Neuron (in vitro differentiated cells): ENCODE data around the gene SLC12A9.

Experiments used
- H2AFZ ChIP-seq: one replicate; pipeline ENCODE4 v1.6.1; 2013; ENCODE audit warnings: low read depth, mild to moderate bottlenecking, inconsistent platforms, low read length, moderate library complexity
- H3K27me3 ChIP-seq: one replicate; pipeline ENCODE4 v1.6.1; 2013; ENCODE audit warnings: low read length; ENCODE audit not compliant: insufficient read depth
- H3K36me3 ChIP-seq: one replicate; pipeline ENCODE4 v1.6.1; 2013; ENCODE audit warnings: low read length; ENCODE audit not compliant: insufficient read depth
- H3K4me1 ChIP-seq: one replicate; pipeline ENCODE4 v1.6.1; 2013; ENCODE audit warnings: low read length; ENCODE audit not compliant: insufficient read depth
- H3K4me3 ChIP-seq: 2 replicates; pipeline ENCODE4 v1.5.1; 2013; ENCODE audit warnings: mild to moderate bottlenecking, low read length, moderate library complexity
- H3K9me3 ChIP-seq: one replicate; pipeline ENCODE4 v1.6.1; 2013; ENCODE audit warnings: low read length

SLC12A9 gene

DNA sequence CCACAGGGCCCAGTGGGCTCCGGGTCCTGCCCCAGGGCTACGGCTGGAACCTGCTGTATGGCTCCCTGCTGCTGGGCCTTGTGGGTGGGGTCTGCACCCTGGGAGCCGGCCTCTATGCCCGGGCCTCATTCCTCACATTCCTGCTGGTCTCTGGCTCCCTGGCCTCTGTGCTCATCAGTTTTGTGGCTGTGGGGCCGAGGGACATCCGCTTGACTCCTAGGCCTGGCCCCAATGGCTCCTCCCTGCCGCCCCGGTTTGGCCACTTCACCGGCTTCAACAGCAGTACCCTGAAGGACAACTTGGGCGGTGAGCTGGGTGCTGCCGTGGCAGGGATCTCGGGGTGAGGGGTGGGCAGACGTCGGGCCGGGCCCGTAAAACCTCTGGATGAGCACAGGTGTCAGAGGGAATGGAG lies 4.4 kb downstream of the SLC12A9 start:
- H3K9me3 ChIP-seq, result no peaks in the 10 kb centered on the region
- H3K4me1 ChIP-seq, result peaks cover 6% of the 10 kb centered on the region
- no peaks in the 10 kb centered on the region for H3K27me3 ChIP-seq
- H3K4me3 ChIP-seq, result no peak overlapping the region
- no peak overlapping the region for H2AFZ ChIP-seq
- peaks cover 12% of the 10 kb centered on the region for H3K36me3 ChIP-seq

DNA sequence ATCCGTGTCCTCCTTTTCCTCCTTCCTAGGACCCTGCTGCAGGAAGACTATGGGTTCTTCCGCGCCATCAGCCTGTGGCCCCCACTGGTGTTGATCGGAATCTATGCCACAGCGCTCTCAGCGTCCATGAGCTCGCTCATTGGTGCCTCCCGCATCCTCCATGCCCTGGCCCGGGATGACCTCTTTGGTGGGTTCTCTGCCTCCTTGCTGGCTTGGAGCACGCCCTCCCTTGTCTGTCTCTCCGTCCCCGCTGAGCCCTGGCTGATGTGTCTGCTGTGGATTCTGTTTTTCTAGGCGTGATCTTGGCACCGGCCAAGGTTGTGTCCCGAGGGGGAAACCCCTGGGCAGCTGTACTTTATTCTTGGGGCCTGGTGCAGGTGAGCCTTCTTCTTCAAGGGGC lies 7.3 kb downstream of the SLC12A9 start:
- Histone ChIP-seq H3K4me3 (no peak overlapping the region), H3K36me3 (peaks cover 15% of the 10 kb centered on the region), H3K27me3 (no peaks in the 10 kb centered on the region), H2AFZ (no peak overlapping the region), H3K9me3 (no peaks in the 10 kb centered on the region), H3K4me1 (no peaks in the 10 kb centered on the region)

DNA sequence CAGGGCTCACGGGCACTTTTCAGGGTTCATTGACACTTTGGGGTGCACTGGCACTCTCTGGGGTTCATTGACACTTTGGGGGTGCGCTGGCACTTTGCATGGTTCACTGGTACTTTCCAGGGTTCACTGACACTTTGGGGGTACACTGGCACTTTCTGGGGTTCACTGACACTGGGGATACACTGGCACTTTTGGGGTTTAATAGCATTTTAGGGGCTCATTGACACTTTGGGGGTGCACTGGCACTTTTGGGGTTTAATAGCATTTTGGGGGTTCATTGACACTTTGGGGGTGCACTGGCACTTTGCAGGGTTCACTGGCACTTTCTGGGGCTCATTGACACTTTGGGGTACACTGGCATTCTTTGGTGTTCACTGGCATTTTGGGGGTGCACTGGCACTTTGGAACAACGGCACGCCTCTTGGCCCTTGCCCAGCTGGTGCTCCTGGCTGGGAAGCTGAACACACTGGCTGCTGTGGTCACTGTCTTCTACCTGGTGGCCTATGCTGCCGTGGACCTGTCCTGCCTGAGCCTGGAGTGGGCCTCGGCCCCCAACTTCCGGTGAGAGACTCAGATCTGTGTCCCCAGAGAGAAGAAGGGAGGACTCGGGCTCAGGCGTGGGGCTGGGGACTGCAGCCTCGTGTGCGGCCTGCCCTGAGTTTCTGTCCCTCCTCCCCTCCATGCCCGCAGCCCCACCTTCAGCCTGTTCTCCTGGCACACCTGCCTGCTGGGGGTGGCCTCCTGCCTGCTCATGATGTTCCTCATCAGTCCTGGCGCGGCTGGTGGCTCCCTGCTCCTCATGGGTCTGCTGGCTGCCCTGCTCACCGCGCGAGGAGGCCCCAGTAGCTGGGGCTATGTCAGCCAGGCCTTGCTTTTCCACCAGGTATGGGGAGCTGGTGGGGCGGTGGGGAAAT lies 8.4 kb downstream of the SLC12A9 start:
- Histone ChIP-seq H3K4me3 (no peak overlapping the region), H3K27me3 (no peaks in the 10 kb centered on the region), H3K36me3 (peaks cover 15% of the 10 kb centered on the region), H3K4me1 (no peaks in the 10 kb centered on the region), H2AFZ (no peak overlapping the region), H3K9me3 (no peaks in the 10 kb centered on the region)

DNA sequence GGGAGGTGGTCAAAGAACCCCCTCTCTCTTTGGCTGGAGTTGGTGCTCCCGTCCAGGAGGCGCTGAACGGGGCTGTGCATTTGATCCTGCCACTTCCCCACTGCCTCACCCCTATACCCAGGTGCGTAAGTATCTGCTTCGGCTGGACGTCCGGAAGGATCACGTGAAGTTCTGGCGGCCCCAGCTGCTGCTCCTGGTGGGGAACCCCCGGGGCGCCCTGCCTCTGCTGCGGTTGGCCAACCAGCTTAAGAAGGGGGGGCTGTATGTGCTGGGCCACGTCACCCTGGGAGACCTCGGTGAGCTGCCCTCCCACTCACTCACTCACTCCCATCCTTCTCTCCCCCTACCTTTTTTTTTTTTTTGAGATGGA lies 9.1 kb downstream of the SLC12A9 start:
- H3K27me3 ChIP-seq, result no peaks in the 10 kb centered on the region
- H3K4me1 ChIP-seq, result peaks cover 3% of the 10 kb centered on the region
- H3K36me3 ChIP-seq, result peaks cover 15% of the 10 kb centered on the region
- no peaks in the 10 kb centered on the region for H3K9me3 ChIP-seq
- no peak overlapping the region for H3K4me3 ChIP-seq
- H2AFZ ChIP-seq, result no peak overlapping the region

DNA sequence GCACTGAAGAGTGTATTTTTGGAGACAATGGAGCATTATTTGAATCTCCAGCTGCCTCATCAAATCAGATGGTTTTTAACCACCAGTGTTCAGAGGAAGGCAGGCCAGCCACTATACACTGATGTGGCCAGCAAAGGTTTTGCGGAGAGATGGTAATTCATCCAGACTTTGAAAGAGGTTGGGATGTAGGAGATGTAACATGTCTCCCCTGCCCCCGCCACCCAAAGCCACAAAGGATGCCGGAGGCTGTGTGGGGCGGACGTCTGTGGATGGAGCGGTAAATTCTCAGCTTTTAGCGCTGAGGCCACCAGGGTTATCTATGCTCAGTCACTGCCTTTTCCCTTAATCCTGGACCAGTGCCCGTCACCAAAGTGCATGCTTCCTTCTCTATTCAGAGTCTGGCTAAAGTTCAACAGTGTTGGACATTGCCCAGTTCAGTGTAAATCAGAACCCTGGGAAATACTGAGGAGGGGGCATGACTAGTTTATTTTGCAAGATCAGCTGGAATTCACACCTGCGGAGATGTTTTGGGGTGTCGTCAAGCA lies 11.0 kb downstream of the SLC12A9 start:
- peaks cover 13% of the 10 kb centered on the region for H3K4me1 ChIP-seq
- no peak overlapping the region for H2AFZ ChIP-seq
- H3K9me3 ChIP-seq, result no peaks in the 10 kb centered on the region
- H3K4me3 ChIP-seq, result no peak overlapping the region
- peaks cover 15% of the 10 kb centered on the region for H3K36me3 ChIP-seq
- H3K27me3 ChIP-seq, result no peaks in the 10 kb centered on the region

DNA sequence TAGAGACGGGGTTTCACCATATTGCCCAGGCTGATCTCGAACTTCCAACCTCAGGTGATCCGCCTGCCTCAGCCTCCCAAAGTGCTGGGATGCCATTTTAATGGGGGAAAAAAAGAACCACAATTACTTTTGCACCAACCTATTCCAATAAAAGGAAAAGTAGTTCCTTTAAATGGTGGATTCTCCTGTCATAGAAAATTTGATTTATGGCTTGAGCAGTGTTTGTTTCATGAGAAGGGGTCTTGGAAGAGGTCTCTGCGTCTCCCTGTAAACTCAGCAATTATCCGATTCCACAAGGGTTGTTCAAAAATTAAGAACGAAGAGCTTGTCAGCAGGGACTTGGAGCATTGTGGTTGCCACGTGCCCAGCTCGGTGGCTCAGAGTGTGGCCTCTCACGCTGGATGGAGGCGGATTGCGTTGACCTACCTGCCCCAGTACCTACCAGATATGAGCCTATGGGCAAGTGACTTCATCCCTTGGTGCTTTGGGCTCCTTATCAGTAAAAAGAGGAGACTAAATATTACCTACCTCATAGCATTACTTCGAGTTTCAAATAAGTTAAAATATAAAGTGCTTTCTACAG lies 11.8 kb downstream of the SLC12A9 start:
- no peak overlapping the region for H2AFZ ChIP-seq
- H3K27me3 ChIP-seq, result no peaks in the 10 kb centered on the region
- H3K9me3 ChIP-seq, result no peaks in the 10 kb centered on the region
- H3K36me3 ChIP-seq, result peaks cover 15% of the 10 kb centered on the region
- peaks cover 13% of the 10 kb centered on the region for H3K4me1 ChIP-seq
- no peak overlapping the region for H3K4me3 ChIP-seq

DNA sequence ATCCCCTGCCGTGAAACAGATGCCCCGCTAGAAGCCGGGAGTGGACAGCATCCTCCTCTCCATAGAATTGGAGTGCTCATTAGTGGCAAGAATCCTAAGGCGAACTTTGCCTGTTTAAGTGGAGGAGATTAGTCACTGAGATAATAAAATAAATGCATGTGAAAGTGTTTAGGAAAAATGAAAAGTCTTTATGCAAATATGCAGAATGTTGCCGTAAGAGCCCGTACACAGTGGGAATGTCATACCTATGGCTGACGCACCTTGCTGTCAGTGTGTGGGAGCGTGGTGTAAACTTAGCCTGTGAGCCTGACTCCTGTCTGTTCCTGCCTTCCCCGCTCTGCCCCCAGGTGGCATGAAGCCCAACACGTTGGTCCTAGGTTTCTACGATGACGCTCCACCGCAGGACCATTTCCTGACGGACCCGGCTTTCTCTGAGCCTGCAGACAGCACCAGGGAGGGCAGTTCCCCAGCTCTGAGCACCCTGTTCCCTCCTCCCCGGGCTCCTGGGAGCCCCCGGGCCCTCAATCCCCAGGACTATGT lies 12.9 kb downstream of the SLC12A9 start:
- Histone ChIP-seq H3K27me3 (no peaks in the 10 kb centered on the region), H3K36me3 (peaks cover 13% of the 10 kb centered on the region), H3K4me3 (no peak overlapping the region), H2AFZ (no peak overlapping the region), H3K4me1 (peaks cover 13% of the 10 kb centered on the region), H3K9me3 (no peaks in the 10 kb centered on the region)

DNA sequence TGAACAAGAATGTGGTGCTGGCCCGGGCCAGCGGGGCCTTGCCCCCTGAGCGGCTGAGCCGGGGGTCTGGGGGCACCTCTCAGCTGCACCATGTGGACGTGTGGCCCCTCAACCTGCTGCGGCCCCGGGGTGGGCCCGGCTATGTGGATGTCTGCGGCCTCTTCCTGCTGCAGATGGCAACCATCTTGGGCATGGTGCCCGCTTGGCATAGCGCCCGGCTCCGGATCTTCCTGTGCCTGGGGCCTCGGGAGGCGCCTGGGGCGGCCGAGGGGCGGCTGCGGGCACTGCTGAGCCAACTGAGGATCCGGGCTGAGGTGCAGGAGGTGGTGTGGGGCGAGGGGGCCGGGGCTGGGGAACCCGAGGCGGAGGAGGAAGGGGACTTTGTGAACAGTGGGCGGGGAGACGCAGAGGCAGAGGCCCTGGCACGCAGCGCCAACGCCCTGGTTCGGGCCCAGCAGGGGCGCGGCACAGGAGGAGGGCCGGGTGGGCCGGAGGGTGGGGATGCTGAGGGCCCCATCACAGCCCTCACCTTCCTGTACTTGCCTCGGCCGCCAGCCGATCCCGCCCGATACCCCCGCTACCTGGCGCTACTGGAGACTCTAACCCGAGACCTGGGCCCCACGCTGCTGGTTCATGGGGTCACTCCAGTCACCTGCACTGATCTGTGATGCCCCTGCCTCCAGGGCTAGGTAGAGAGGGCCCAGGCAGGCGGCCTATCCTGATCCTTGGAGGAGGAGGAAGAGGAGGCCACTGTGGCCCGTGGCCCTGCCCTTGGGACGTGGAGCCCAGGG lies 13.6 kb downstream of the SLC12A9 start:
- no peak overlapping the region for H2AFZ ChIP-seq
- no peaks in the 10 kb centered on the region for H3K9me3 ChIP-seq
- peaks cover 13% of the 10 kb centered on the region for H3K4me1 ChIP-seq
- H3K4me3 ChIP-seq, result peak overlapping the region; percentile 79
- peaks cover 11% of the 10 kb centered on the region for H3K36me3 ChIP-seq
- H3K27me3 ChIP-seq, result no peaks in the 10 kb centered on the region

DNA sequence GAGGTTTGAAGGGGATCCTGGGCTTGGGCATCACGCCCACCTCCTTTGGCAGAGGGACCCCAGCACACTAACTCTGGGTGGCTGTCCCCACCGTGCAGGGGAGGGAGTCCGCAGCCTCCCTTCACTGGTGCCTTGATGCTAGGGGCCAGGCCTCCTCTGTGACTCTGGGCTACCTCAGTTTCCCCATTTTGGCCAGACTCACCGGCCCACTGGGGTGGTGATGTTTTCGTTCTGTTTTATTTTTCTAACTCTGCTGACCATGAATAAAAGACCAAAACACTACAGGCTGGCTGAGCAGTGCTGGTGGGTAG lies 14.2 kb downstream of the SLC12A9 start:
- no peaks in the 10 kb centered on the region for H3K9me3 ChIP-seq

DNA sequence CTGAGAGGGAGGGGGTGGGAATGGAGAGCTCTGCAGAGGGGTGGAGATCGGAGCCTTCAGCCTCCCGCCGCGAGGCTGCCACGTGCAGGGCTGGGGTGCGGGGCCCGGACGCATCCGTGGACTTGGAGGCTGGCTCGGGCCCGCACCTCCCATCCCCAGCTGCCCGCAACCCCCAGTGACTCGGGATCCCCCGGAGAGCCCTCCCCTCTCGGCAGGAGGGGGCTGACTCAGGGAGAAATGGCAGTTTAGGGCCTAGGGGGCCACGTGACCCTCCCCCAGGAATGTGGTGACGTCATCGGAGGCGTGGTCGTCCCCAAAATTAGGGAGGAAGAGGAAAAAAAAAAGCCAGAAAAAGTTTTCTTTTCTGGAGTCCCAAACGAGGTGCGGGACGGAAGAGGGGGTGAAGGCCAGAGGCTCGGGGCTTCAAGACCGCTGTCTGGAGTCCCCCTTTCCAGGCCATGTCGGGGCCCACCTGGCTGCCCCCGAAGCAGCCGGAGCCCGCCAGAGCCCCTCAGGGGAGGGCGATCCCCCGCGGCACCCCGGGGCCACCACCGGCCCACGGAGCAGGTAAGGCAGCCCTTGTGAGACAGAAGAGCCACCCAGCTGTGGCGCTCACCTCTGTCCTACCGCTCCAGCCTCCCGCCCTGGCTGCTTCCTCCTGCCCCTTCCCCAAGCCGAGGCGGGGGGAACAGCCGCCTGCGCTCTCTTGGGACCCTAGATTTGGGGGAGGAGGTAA lies 14.7 kb downstream of the SLC12A9 start, which contains the start of gene TRIP6:
TRIP6 (plus strand) TSS at position 348 of the 736 bp plus-strand sequence; CDS start at position 459, 111 bp downstream.
- peaks cover 13% of the 10 kb centered on the region for H3K4me1 ChIP-seq
- H3K27me3 ChIP-seq, result no peaks in the 10 kb centered on the region

More for the DNA sequence above, 14.2 kb downstream of the SLC12A9 start:
- no peaks in the 10 kb centered on the region for H3K27me3 ChIP-seq
- H2AFZ ChIP-seq, result peak overlapping the region; percentile 85
- H3K4me3 ChIP-seq, result peak overlapping the region; percentile 79
- H3K36me3 ChIP-seq, result peaks cover 9% of the 10 kb centered on the region
- peaks cover 13% of the 10 kb centered on the region for H3K4me1 ChIP-seq

DNA sequence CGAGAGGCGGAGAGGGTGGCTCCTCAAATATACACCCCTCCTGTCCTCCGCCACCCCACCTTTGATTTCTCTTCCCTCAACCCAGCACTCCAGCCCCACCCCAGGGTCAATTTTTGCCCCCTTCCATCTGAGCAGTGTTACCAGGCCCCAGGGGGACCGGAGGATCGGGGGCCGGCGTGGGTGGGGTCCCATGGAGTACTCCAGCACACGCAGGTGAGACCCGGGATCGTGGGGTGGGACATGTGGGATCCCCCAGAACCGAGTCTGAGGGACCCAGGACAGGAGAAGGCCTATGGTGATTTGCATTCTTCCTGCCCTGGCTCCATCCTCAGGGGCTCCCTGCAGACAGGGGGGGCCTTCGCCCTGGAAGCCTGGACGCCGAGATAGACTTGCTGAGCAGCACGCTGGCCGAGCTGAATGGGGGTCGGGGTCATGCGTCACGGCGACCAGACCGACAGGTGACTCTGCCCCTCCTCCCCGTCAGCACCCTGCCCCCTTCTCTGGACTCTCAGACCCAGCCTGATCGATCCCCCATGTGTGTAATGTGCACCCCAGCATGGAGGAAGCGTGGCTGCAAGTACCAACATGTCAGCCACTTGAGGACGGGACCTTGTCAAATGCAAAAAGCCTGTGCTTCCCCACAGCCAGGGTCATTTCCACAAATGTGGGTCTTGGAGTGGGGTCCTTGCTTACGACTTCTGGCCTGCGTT lies 15.4 kb downstream of the SLC12A9 start:
- peaks cover 13% of the 10 kb centered on the region for H3K4me1 ChIP-seq
- H3K27me3 ChIP-seq, result no peaks in the 10 kb centered on the region
- H2AFZ ChIP-seq, result peak overlapping the region; percentile 85
- no peaks in the 10 kb centered on the region for H3K9me3 ChIP-seq
- peak overlapping the region; percentile 79 for H3K4me3 ChIP-seq
- peaks cover 15% of the 10 kb centered on the region for H3K36me3 ChIP-seq

More for the DNA sequence above, 14.7 kb downstream of the SLC12A9 start, which contains the start of gene TRIP6:
- peak within 1 kb of the TSS; percentile 79 for H3K4me3 ChIP-seq
- H2AFZ ChIP-seq, result peak within 1 kb of the TSS; percentile 85
- H3K36me3 ChIP-seq, result peaks cover 10% of the 10 kb centered on the region
- H3K9me3 ChIP-seq, result no peaks in the 10 kb centered on the region
